Osteocyte (in vitro differentiated cells): ENCODE results near the gene CFAP45. TPM values are rescaled to one million over a fixed set of nuclear protein-coding genes. Genes with fewer than 3 reads are reported as not detected.

Experiments used
- DNase-seq: peaks from one replicate; pipeline ENCODE4 v3.0.0; 2021; ENCODE audit warnings: mixed read lengths; ENCODE audit not compliant: unreplicated experiment; ENCODE audit errors: extremely low spot score
- H3K27ac Mint-ChIP-seq: one replicate; pipeline ENCODE4 v1.8.0; 2021; ENCODE audit warnings: mild to moderate bottlenecking, mixed read lengths; ENCODE audit not compliant: unreplicated experiment
- H3K27me3 Mint-ChIP-seq: one replicate; pipeline ENCODE4 v1.8.0; 2021; ENCODE audit warnings: mixed read lengths; ENCODE audit not compliant: unreplicated experiment
- H3K36me3 Mint-ChIP-seq: one replicate; pipeline ENCODE4 v1.8.0; 2021; ENCODE audit warnings: mixed read lengths; ENCODE audit not compliant: unreplicated experiment
- H3K4me1 Mint-ChIP-seq: one replicate; pipeline ENCODE4 v1.8.0; 2021; ENCODE audit warnings: mixed read lengths; ENCODE audit not compliant: unreplicated experiment
- H3K4me3 Mint-ChIP-seq: one replicate; pipeline ENCODE4 v1.8.0; 2021; ENCODE audit warnings: mild to moderate bottlenecking, moderate library complexity, mixed read lengths; ENCODE audit not compliant: unreplicated experiment
- H3K9me3 Mint-ChIP-seq: one replicate; pipeline ENCODE4 v1.8.0; 2021; ENCODE audit warnings: mixed read lengths; ENCODE audit not compliant: unreplicated experiment
- total RNA-seq: library from RNA; stranded (reverse); gene quantifications from 2 replicates; pipeline ENCODE4 v1.2.1, GENCODE V29; 2021
- TF ChIP-seq, protein P1 (sequence below): fragments of 200-600 bp; sonication (generic); IDR thresholded peaks from 2 replicates; pipeline ENCODE4 v1.5.0; 2021; ENCODE audit warnings: antibody characterized with exemption, mild to moderate bottlenecking, moderate library complexity

The CFAP45 gene
- total RNA-seq, 1 donor from 2014 or later: 0.83 TPM

DNA sequence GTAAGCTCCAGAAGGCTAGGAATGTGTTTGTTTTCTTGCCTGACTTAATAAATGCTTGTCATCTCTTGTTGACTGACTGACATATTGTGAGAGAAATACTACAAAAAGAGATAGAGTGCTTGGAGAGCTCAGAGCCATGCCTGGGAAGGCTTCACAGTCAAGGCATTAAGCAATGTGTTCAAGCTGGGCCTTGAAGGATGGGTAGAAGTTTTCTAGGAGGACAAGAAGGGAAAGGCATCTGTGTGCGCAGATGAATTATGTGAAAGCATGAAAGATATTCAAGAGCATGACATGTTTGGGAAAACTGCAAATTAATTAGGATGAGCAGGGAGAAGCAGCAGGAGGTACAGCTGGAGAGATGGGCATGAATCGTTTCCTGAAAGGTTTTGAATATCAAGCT, 67.7 kb downstream of the CFAP45 start:
- Mint-ChIP-seq H3K27me3 (no peaks in the 10 kb centered on the region), H3K4me1 (no peaks in the 10 kb centered on the region)

DNA sequence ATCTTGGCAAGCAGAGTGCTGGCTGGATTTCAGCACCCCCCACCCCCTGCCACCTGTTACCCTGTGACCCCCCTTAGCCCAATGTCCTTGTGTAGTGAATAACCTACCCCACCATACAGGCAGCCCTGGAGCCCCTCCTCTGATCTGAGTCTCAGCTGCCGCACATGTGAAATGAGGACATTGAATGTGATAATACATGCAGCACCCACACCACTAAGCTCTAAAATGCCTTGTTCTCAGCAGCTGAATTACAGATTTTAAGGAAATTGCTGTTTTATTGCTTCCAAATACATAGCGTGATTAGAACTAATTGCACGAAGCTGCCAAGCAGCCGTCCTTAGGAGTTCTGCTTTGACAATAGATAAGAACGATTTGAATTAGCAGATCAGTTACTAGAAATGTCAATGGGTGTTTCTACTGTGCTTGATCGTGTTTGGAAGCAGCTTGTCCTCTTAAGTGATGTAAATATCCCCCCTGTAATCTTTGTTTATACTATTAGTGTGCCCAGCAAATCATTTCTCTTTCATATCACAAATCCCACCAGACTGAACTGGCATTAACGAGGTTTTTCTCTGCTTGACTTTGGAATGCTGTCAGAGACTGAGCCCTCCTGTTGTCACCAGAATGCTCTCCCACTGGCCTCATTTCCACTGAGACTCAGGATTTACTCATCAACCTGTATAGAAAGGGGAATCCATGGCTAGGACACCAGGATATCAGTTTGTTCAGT, 68.4 kb downstream of the CFAP45 start:
- Mint-ChIP-seq H3K4me3 (no peak overlapping the region), H3K27ac (no peak overlapping the region), H3K27me3 (no peaks in the 10 kb centered on the region), H3K4me1 (no peaks in the 10 kb centered on the region), H3K9me3 (no peaks in the 10 kb centered on the region), H3K36me3 (no peaks in the 10 kb centered on the region)
- no peak for DNase-seq
- TF ChIP-seq, protein P1, sequence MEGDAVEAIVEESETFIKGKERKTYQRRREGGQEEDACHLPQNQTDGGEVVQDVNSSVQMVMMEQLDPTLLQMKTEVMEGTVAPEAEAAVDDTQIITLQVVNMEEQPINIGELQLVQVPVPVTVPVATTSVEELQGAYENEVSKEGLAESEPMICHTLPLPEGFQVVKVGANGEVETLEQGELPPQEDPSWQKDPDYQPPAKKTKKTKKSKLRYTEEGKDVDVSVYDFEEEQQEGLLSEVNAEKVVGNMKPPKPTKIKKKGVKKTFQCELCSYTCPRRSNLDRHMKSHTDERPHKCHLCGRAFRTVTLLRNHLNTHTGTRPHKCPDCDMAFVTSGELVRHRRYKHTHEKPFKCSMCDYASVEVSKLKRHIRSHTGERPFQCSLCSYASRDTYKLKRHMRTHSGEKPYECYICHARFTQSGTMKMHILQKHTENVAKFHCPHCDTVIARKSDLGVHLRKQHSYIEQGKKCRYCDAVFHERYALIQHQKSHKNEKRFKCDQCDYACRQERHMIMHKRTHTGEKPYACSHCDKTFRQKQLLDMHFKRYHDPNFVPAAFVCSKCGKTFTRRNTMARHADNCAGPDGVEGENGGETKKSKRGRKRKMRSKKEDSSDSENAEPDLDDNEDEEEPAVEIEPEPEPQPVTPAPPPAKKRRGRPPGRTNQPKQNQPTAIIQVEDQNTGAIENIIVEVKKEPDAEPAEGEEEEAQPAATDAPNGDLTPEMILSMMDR: no peak

More for the DNA sequence above, 67.7 kb downstream of the CFAP45 start:
- no peaks in the 10 kb centered on the region for H3K9me3 Mint-ChIP-seq
- DNase-seq: no peak
- H3K36me3 Mint-ChIP-seq: no peaks in the 10 kb centered on the region
- TF ChIP-seq, protein P1: no peak
- H3K27ac Mint-ChIP-seq: no peak overlapping the region
- H3K4me3 Mint-ChIP-seq: no peak overlapping the region

DNA sequence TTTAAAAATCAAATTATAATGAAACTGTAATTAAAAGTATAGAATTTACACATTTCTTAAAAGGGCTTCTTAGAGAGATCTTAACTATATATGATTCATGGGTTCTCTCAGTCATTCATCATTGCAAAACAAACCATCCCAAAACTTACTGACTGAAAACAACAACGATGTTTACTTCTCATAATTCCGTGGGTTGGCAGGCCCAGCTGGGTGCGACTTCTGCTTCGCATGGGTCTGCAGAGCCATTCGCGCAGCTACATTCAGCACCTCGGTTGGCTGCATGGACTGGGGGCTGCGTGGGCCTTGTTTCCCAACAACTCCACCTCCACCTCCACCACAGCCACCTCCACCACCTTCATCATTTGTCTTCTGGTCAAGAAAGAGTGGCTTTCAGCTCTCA, 69.2 kb downstream of the CFAP45 start:
- DNase-seq: no peak
- Mint-ChIP-seq H3K27ac (no peak overlapping the region), H3K4me1 (peaks cover 6% of the 10 kb centered on the region), H3K4me3 (no peak overlapping the region), H3K27me3 (no peaks in the 10 kb centered on the region), H3K36me3 (no peaks in the 10 kb centered on the region), H3K9me3 (no peaks in the 10 kb centered on the region)
- TF ChIP-seq, protein P1: no peak

DNA sequence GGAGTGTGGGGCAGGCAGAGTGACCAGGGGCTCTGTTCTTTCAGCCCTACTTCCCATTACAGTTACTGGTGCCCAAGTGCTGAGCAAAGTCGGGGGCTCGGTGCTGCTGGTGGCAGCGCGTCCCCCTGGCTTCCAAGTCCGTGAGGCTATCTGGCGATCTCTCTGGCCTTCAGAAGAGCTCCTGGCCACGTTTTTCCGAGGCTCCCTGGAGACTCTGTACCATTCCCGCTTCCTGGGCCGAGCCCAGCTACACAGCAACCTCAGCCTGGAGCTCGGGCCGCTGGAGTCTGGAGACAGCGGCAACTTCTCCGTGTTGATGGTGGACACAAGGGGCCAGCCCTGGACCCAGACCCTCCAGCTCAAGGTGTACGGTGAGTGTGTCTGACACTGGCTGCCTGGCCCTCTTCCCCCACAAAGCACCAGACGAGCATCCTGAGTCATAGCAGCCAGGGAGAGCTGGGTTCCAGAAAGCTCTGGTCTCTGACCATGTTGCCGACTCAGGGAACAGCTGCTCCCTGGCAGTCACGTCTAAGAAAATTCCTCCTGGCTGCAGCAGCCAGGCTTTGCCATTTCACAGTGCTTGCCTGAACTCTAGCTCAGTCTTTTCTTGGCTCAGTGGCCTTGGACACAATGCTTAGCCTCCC, 70.0 kb downstream of the CFAP45 start:
- no peak for DNase-seq
- Mint-ChIP-seq H3K4me3 (no peak overlapping the region), H3K4me1 (peaks cover 13% of the 10 kb centered on the region), H3K27me3 (peaks cover under 1% of the 10 kb centered on the region), H3K27ac (no peak overlapping the region), H3K36me3 (no peaks in the 10 kb centered on the region), H3K9me3 (no peaks in the 10 kb centered on the region)
- TF ChIP-seq, protein P1: no peak

DNA sequence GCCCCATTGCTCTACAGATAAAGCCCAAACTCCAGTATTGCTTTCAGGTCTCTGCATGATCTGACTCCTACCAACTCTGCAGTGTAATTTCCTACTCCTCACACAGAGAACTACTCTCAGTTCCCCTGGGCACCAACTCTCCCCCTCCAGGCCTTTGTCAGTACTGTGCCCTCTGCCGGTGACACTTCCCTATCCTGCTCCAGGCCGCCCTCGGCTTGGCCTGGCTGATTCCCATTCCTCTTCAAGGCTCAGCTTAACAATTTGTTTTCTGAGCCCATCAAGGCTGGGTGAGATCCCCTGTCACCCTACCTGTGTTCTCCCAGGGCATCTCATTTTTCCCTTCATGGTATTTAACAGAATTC, 70.7 kb downstream of the CFAP45 start:
- no peaks in the 10 kb centered on the region for H3K36me3 Mint-ChIP-seq
- H3K27me3 Mint-ChIP-seq: peaks cover 7% of the 10 kb centered on the region
- peaks cover 13% of the 10 kb centered on the region for H3K4me1 Mint-ChIP-seq
- no peak overlapping the region for H3K4me3 Mint-ChIP-seq
- no peak overlapping the region for H3K27ac Mint-ChIP-seq
- H3K9me3 Mint-ChIP-seq: no peaks in the 10 kb centered on the region
- TF ChIP-seq, protein P1: peak; percentile 40
- DNase-seq: no peak
